Heart left ventricle (tissue), 13 donors: ENCODE measurements around the gene ATL1.

Source experiments
- CTCF ChIP-seq, 12 donors: fragments of 200-600 bp; sonication (generic) in 4 of 12; IDR thresholded peaks; one replicate each; pipeline versions ENCODE4 v1.5.0 to v1.8.0; 2018 to 2022; ENCODE audit warnings: antibody characterized with exemption in 12 of 12, mild to moderate bottlenecking in 5 of 12
- POLR2A ChIP-seq, 2 donors: fragments of 450-650 bp; IDR thresholded peaks; one replicate each; pipeline ENCODE4 v1.6.1; 2017; ENCODE audit warnings: antibody characterized with exemption in 2 of 2, mild to moderate bottlenecking in 2 of 2, moderate library complexity in 2 of 2
- donor health status: ischemic (EF 13 %, LVEDD 7.1; RV severe dilation, severe dysfunction).
- donor health status: DM: no; HTN: yes; CAD: no.
- donor health status: DM: no; HTN: no; CAD: no.
- donor health status: ischemic (EF 25% LVEDD 6.9; RV normal size, moderate dysfunction).
- donor health status: ischemic (EF 25% LVEDD 5.7; RV mildly dilated, moderate dysfunction).
- donor health status: ischemic (EF 35%, LVEDD 5.7; RV mildly dilated, moderate dysfunction).
- donor health status: nonischemic (EF 11% LVEDD 7.7; RV severe dilation, severe dysfunction).
- donor health status: DM: yes; HTN: yes; CAD: no.
- donor health status: PGD.
- donor health status: ischemic (EF 29% LVEDD 5.4; RV normal size, mild dysfunction).
- donor health status: nonischemic (EF 23%, LVEDD 6.1; RV moderate dilation, normal function).

GRCh38 chr14:50616275-50616674 is 56.3 kb downstream of the ATL1 start:
- TF ChIP-seq CTCF (IDR thresholded peaks at IDR 0.05) (no peak), POLR2A (IDR thresholded peaks at IDR 0.05) (no peak)
